ES-I3 (cell line): Measurements from ENCODE around the gene BRAP.
"Not testable (repeated sequence)": the region's sequence is repeated elsewhere in the genome, so short reads cannot be mapped to it uniquely, and the experiment has no call there.

Experiments
- H3K36me3 ChIP-seq: 2 replicates; pipeline ENCODE4 v1.6.1; 2013; ENCODE audit warnings: mild to moderate bottlenecking, low read length, control low read depth, moderate library complexity; ENCODE audit not compliant: insufficient read depth
- H3K4me1 ChIP-seq: 2 replicates; pipeline ENCODE4 v1.6.1; 2013; ENCODE audit warnings: mild to moderate bottlenecking, control low read depth, low read length; ENCODE audit not compliant: insufficient read depth
- H3K9ac ChIP-seq: 2 replicates; pipeline ENCODE4 v1.6.1; 2013; ENCODE audit warnings: low read depth, mild to moderate bottlenecking, low read length, moderate library complexity
- H3K9me3 ChIP-seq: 2 replicates; pipeline ENCODE4 v1.6.1; 2013; ENCODE audit warnings: mild to moderate bottlenecking, low read length, moderate library complexity; ENCODE audit not compliant: control insufficient read depth, insufficient read depth

Gene BRAP

DNA sequence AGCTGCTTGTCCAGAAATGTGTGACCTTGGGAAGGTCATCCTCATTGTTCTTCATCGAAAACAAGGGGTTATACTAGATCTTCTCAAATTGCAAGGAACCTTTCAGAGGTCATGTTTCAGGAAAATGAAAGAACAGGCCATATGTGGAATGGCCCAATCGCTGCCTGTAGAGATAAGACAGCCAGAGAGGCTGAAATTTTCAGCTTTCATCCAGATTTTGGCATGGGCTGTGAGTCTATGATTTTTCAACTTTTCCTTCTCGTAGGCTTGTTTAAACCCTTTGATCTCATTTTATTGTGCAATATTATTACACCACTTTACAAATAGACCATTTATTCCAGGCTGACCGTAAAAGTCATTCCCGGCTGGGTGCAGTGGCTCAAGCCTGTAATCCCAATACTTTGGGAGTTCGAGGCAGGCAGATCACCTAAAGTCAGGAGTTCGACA lies 69.6 kb downstream of the BRAP start:
- Histone ChIP-seq H3K9me3 (no peaks in the 10 kb centered on the region), H3K9ac (no peak overlapping the region), H3K4me1 (no peaks in the 10 kb centered on the region), H3K36me3 (no peaks in the 10 kb centered on the region)

DNA sequence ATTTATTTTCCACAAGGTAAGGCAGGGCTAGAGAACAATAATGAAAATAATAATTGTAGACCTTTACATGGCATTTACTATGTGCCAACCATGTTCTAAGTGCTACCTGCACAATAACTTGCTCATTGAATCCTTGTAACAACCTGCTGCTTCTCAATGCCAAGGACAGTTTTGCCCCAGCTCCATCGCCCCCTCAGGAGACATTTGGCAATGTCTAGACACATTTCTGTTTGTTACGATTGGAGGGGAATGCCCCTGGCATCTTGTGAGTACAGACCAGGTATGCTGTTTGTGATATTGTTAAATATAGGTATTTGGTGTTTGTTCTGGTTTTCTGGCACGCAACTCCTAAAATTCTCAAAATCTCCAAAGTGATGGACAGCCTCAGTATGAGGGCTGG lies 78.5 kb downstream of the BRAP start:
- Histone ChIP-seq H3K4me1 (no peaks in the 10 kb centered on the region), H3K36me3 (no peaks in the 10 kb centered on the region), H3K9me3 (no peaks in the 10 kb centered on the region), H3K9ac (no peak overlapping the region)

DNA sequence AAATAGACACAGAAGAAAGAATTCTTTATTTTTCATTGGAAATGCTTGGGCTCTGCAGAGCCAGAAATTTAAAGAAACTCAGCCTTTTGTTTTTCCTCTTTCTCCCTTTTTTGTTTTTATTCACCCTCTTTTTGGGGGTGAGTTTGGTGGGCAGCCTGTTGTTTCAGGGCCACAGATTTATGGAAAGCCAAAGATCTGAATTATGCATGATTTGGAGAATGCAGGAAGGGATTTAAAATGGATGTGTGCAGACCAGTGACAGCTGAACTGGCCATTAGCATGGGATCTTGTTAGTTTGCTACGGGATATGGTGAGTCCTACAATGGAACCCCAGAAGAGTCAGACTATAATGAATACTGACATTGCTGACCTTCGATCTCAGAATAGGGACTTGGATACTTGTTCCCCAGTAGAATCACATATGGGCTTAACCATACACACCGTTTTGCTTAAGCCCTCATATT lies 79.0 kb downstream of the BRAP start:
- no peaks in the 10 kb centered on the region for H3K4me1 ChIP-seq
- H3K36me3 ChIP-seq: no peaks in the 10 kb centered on the region
- H3K9me3 ChIP-seq: no peaks in the 10 kb centered on the region
- H3K9ac ChIP-seq: no peak overlapping the region

GRCh38 chr12:111605911-111606766 lies 79.6 kb downstream of the BRAP start:
- Histone ChIP-seq H3K9me3 (no peaks in the 10 kb centered on the region), H3K9ac (no peak overlapping the region), H3K36me3 (no peaks in the 10 kb centered on the region), H3K4me1 (no peaks in the 10 kb centered on the region)

- not testable (repeated sequence) for H3K9me3 ChIP-seq, H3K36me3 ChIP-seq, H3K4me1 ChIP-seq, H3K9ac ChIP-seq
These were observed 82.9 kb downstream of the BRAP start for GRCh38 chr12:111602857-111603256.

- Histone ChIP-seq H3K9me3 (no peaks in the 10 kb centered on the region), H3K4me1 (no peaks in the 10 kb centered on the region), H3K36me3 (no peaks in the 10 kb centered on the region), H3K9ac (no peak overlapping the region)
These were observed 83.4 kb downstream of the BRAP start for GRCh38 chr12:111602348-111602747.

DNA sequence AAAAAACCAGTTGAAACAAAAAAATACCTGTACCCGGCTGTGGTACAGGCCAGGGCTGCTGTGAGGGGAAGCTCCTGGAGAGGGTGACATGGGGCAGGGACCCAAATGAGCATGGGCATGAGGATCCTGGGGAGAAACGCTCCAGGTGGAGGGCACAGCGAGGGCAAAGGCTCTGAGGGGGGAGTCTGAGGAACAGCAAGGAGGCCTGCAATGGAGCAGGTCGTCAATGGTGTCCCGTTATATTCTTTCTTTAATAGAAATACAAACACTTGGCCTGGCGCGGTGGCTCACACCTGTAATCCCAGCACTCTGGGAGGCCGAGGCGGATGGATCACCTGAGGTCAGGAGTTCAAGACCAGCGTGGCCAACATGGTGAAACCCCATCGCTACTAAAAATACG lies 84.8 kb downstream of the BRAP start:
- not testable (repeated sequence) for H3K4me1 ChIP-seq, H3K9me3 ChIP-seq, H3K9ac ChIP-seq, H3K36me3 ChIP-seq

DNA sequence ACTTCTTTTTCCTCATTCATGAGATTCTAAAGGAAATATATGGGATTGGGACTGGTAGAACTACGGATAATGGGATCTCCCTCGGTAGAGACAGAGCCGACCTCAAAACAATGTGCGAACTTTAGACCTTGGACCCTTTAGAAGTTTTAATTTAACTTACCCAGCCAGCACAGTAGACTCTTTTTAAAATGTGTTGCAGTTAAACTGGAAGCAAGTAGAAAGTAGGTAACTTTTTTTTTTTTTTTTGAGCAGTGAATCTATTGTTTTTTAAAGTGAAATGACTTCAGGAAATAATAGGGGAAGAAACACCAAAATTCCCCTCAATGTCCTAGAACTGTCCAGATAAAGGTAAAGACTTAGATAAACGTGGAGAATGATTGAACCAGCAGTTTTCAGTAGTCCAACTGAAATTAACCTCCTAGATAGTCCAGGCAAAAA lies 85.5 kb downstream of the BRAP start:
- peak overlapping the region; percentile 85 for H3K9ac ChIP-seq
- peaks cover 3% of the 10 kb centered on the region; the same call in 1 of the 2 replicates for H3K4me1 ChIP-seq
- H3K36me3 ChIP-seq: no peaks in the 10 kb centered on the region
- no peaks in the 10 kb centered on the region for H3K9me3 ChIP-seq

GRCh38 chr12:111599453-111600204 lies 86.1 kb downstream of the BRAP start:
- Histone ChIP-seq H3K4me1 (peaks cover 3% of the 10 kb centered on the region; the same call in 1 of the 2 replicates), H3K9me3 (no peaks in the 10 kb centered on the region), H3K9ac (peak overlapping the region; percentile 85), H3K36me3 (no peaks in the 10 kb centered on the region)

DNA sequence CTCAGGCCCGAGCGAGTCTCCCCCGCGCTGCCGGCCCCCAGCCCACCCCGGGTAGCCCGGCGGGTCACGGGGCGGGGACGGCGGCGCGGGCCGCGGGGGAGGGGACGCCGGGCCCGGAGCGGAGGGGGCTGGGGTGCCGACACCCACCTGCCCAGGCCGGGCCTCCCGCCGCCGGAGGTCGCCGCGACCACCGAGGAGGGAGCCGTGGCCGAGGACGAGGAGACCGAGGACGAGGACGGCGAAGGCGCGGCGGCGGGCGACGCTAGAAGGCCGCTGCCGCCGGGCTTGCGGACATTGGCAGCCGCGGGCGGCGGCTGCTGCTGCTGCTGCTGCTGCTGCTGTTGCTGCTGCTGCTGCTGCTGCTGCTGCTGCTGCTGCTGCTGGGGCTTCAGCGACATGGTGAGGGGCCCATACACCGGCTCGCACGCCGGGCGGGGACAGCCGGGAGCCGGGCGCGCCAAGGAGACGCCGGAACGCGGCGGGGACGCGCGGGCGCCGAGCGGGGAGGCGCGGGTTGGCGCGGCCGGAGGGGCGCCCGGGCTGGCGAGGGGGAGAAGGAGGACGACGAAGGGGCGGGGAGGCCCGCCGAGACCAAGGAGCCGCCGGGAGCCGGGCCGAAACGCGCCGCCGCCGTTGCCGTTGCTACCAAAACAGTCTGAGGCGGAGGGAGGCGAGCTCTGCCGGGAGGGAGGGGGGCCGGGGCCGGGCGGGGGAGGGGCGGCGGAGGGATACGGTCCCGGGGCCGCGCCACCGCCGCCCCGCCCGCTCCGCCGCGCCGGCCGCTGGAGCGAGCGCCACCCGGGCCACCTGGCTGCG lies 86.9 kb downstream of the BRAP start, which contains the start of gene ATXN2:
ATXN2 (minus strand) TSS at position 679 of the 816 bp plus-strand sequence; CDS start at position 398, 281 bp downstream.
- Histone ChIP-seq H3K36me3 (no peaks in the 10 kb centered on the region), H3K9me3 (no peaks in the 10 kb centered on the region), H3K9ac (peak within 1 kb of the TSS; percentile 85), H3K4me1 (peaks cover 3% of the 10 kb centered on the region; the same call in 1 of the 2 replicates)

DNA sequence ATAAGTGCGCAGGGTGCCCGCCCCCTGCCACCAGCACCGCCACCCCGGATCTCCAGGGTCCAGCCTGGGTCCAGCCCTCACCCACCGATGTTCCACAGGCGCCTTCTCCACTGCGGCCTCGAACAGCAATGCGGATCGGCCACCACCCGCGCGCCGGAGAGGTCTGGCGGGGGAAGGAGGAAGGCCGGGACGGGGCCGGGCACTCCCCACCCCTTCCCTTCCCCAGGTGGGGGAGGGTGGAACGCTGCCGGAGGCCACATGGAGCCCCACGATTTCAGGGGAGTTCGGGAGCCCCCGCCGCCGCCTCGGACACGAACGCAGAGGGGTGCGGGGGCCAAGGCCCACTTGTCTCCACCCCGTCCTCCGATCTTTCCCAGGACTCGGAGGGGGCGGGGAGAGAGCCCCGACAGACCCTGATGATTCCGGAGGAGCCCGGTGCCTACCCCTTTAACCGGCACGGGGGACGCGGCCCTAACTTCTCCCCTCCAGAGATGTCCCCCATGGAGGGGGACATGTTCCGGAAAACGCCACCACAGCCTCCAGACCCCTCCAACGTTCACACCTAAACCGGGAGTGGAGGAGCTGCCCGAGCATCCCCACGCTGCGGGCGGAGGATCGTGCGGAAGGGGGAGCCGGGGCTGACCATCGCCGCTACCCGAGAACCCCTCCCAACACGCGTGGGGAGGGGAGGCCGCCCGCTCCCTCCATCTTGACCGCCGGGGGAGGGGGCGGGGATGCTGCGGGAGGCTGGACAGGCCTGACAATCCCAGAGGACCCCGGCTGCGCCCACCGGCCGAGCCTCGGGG lies 87.7 kb downstream of the BRAP start:
- peak overlapping the region; percentile 77 for H3K9ac ChIP-seq
- H3K9me3 ChIP-seq: no peaks in the 10 kb centered on the region
- no peaks in the 10 kb centered on the region for H3K36me3 ChIP-seq
- H3K4me1 ChIP-seq: peaks cover 3% of the 10 kb centered on the region; the same call in 1 of the 2 replicates

GRCh38 chr12:111596985-111597830 lies 88.5 kb downstream of the BRAP start:
- Histone ChIP-seq H3K9ac (peak overlapping the region; percentile 77), H3K9me3 (no peaks in the 10 kb centered on the region), H3K4me1 (peaks cover 3% of the 10 kb centered on the region; the same call in 1 of the 2 replicates), H3K36me3 (no peaks in the 10 kb centered on the region)
